ENCODE measurements around the gene LKAAEAR1.

The LKAAEAR1 gene

GRCh38 chr20:64050261-64051032 is 33.8 kb downstream of the LKAAEAR1 start:
- no peak for DNase-seq (ENCODE audit: low read depth)

GRCh38 chr20:64049878-64050260 is 34.3 kb downstream of the LKAAEAR1 start:
- DNase-seq (ENCODE audit: low read depth), result no peak

DNA sequence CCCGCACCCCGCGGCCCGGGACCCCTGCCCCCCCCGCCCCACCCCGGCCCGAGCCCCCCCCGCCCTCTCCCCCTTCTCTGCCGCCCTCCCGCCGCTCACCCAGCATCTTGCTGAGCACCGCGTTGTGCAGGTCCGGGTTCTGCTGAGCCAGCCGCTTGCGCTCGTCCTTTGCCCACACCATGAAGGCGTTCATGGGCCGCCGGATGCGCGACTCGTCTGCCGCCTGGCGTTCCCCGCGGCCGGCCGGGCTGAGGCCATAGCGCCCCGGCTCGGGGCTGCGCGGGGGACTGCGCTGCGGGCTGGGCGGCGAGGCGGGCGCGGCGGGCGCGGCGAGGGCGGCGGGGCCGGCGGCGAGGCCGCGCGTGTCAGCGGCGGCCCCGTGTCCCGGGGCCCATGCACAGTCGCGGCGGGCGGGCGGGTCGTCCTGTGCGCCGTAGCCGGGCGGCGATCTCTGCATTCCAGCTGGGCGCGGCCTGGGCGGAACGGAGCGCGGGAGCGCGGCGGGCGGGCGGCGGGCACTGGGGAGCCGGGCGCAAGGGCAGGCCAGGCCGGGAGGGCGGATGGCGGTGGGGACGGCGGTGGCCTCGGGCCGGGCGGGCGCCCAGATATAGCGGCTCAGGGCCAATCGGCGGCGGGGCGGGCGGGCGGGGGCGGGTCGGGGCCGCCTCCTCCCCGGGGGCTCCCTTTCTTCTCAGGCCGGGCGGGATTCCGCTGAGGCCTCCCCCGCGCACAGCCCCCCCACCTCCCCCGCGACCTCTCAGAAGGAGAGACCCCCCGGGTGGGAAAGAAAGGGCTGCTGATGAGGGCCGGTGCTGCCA is 34.9 kb downstream of the LKAAEAR1 start, which contains the start of gene SOX18:
SOX18 (minus strand) TSS at position 580 of the 818 bp plus-strand sequence; CDS start at position 457, 123 bp downstream.
- DNase-seq (ENCODE audit: low read depth), result no peak

DNA sequence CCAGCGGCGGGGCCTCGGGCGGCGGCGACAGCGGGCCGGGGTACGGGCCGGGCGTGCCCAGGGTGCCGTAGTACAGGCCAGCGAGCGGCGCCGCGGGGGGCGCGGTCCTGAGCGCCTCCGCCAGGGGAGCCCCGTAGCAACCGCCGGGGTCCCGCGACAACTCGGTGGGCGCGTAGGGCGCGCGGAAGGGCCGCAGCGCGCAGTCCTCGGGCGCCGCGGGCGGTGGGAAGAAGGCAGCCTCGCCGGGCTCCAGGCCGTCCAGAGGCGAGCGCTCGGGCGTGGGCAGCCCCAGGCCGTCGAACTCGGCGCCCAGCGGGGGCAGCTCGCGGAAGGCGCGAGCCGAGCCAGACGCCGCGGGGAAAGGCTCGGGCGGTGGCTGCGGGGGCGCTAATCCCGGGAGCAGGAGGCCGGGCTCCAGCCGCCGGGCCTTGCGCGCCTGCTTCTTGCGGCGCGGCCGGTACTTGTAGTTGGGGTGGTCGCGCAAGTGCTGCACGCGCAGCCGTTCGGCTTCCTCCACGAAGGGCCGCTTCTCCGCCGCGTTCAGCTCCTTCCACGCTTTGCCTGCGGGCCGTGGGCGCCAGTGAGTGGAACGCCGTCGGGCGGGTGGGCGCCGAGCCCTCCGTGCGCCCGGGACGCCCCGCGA is 35.7 kb downstream of the LKAAEAR1 start:
- DNase-seq (ENCODE audit: low read depth), result no peak

DNA sequence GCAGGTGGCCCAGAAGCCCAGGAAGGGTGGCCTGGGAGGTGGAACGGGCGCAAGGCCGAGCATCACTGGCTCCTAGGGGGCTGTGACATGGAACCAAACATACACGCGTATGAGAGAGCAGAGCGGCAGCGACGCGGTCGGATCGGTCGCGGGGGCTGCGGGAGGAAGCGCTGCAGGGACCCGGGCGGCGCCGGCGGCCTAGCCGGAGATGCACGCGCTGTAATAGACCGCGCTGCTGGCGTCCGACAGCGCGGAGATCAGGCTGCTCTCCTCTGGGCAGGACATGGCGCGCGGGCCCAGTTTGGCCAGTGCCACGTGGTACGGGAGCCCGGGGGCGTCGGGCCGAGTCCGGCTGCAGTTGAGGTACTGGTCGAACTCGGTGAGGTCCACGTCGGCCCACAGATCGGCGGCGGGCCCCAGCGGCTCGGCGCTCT is 36.2 kb downstream of the LKAAEAR1 start:
- no peak for DNase-seq (ENCODE audit: low read depth)

- DNase-seq (ENCODE audit: low read depth), result no peak
Measured at GRCh38 chr20:64047046-64047389, 37.2 kb downstream of the LKAAEAR1 start.

- no peak for DNase-seq (ENCODE audit: low read depth)
Measured at GRCh38 chr20:64045346-64046011, 38.7 kb downstream of the LKAAEAR1 start.

- DNase-seq (ENCODE audit: low read depth), result no peak
Measured at GRCh38 chr20:64044484-64045247, 39.5 kb downstream of the LKAAEAR1 start.

DNA sequence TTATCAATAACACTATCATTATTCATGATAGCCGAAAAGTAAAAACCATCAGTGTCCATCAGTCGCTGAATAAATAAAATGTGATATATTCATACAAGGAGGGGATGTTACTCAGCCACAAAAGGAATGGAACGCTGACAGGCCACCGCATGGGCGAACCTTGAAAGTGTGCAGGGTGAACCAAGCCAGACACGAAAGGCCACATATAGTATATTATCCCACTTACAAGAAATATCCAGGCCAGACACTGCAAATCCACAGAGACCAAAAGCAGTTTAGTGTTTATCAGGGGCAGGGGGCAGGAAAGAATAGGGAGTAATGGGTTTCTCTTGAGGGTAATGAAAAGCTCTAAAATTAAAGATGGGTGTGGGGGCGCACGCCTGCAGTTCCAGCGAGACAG is 40.4 kb downstream of the LKAAEAR1 start:
- no peak for DNase-seq (ENCODE audit: low read depth)

DNA sequence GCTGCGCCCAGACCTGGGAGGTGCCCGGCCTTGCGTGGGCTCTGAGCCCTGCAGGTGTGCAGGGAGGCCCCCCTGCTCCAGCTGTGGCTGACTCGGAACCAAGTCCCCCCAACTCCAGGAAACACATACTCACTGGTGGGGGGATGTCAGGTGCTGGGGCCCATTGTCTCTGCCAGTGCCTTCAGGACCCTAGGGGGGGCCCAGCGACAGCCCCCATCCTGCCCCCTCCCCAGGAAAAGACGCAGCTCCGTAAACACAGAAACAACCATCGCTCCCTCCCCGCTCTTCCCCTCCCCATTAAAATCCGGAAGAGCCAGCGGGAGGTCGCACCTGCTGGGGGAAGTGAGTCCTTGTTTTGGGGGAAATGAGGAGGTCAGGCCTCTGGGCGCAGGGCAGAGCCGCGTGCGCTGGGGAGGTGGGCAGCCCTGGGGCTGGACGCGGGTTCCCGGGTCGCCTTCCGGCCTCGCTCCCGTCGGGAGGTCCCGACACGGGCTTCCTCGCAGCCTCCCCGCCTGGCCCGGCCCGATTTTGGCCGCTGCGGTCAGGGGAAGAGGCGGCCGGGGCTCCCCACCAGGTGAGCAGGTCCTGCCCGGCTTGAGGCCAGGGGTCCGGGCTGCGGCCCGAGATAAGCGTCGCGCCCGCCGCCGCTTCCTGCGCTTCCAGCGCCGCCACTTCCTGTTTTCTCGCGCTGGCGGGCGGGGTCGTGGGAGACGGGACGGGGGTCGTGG is 42.0 kb downstream of the LKAAEAR1 start:
- DNase-seq (ENCODE audit: low read depth), result no peak

GRCh38 chr20:64041781-64042053 is 42.5 kb downstream of the LKAAEAR1 start:
- DNase-seq (ENCODE audit: low read depth), result no peak

DNA sequence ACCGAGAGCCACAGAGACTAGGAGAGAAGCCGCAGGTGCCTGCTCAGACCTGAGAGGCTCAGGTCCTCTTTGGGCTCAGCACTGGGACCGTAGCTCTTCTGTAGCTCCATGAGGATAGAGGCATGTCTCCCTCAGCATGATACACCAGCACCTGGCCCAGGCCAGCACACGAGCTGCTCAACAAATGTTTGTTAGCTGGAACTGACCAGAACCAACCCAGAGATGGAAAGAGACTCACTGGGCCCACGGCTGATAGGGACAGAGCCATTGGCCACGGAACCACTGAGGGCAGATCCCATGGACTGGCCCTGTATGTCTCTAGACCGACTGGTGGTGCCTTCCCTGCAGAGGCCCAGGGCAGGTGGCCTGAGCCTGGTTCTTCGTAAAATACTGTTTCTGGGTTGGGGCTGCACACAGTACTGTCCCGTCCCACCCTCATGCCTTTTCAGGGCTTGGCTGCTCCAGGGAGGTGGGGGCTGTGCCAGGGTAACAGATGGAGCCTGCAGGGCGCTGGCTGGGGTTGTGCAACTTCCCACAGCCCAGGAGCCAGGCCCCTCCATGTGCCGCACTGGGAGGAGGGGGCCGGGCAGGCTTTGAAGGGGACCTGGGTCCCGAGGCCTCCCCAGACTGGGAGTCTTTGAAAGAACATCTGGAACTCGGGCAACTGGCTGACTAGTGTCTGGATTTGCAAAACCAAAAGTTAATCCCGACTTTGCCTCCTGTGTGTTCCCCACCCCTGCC is 43.0 kb downstream of the LKAAEAR1 start:
- no peak for DNase-seq (ENCODE audit: low read depth)

- no peak for DNase-seq (ENCODE audit: low read depth)
Measured at GRCh38 chr20:64040231-64041039, 43.8 kb downstream of the LKAAEAR1 start.

DNA sequence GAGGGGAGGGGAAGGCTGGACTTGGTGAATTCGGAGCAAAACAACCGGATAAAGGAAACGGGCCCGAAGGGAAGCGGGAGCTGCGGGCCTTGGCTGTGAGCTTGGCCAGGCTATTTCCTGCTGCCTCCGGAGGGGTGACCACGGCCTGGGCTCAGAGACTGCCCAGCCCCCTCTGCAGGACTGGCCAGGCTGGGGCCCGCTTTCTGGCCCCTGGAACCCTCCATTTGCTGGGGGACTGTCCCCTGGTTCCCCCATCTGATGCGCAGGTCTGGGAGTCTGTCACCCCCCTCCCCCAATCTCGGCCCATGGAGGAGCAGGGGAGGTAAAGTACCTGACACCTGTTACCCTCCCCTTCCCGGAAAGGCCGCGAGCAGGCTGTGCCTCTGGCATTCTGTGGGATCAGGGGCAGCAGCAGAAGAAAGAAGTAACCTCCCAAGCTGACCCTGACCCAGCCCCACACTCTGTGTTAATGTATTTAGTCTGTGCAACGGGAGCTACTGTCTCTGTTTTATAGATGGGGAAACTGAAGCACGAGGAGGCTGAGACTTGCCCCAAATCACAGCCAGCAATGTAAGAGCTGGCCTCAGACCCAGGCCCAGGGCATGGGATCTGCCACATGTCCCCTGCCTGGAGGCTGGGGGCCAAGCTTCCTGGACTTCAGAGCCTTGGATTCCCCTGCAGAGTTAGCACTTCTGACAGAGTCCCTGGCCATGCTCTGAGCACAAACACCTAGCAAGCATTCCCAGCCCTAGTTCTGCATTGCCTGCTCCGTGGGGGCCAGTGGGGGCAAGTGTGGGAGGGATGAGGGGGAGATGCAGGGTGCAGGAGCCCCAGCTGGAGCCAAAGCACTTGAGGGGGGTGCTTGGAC is 44.7 kb downstream of the LKAAEAR1 start:
- no peak for DNase-seq (ENCODE audit: low read depth)

GRCh38 chr20:64038565-64039292 is 45.5 kb downstream of the LKAAEAR1 start:
- peak; percentile 71 for DNase-seq (ENCODE audit: low read depth)

GRCh38 chr20:64038224-64038564 is 46.0 kb downstream of the LKAAEAR1 start:
- DNase-seq (ENCODE audit: low read depth), result no peak

GRCh38 chr20:64037498-64038213 is 46.5 kb downstream of the LKAAEAR1 start:
- DNase-seq (ENCODE audit: low read depth), result no peak

Measured in stimulated activated CD4-positive, alpha-beta T cell treated with anti-CD3 and anti-CD28 coated beads, Interleukin-2, amount 100 ng/mL, for 4 hours (primary cell).